Measurements from ENCODE around the gene RPP25. TPM values are rescaled to one million over a fixed set of nuclear protein-coding genes. Genes with fewer than 3 reads are reported as not detected.

RPP25 gene, protein sequence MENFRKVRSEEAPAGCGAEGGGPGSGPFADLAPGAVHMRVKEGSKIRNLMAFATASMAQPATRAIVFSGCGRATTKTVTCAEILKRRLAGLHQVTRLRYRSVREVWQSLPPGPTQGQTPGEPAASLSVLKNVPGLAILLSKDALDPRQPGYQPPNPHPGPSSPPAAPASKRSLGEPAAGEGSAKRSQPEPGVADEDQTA
- 1 to 10 TPM; 2.6 to 2.8 TPM for total RNA-seq
- polyA plus RNA-seq: 1 to 10 TPM; 2.6 to 2.8 TPM

DNA sequence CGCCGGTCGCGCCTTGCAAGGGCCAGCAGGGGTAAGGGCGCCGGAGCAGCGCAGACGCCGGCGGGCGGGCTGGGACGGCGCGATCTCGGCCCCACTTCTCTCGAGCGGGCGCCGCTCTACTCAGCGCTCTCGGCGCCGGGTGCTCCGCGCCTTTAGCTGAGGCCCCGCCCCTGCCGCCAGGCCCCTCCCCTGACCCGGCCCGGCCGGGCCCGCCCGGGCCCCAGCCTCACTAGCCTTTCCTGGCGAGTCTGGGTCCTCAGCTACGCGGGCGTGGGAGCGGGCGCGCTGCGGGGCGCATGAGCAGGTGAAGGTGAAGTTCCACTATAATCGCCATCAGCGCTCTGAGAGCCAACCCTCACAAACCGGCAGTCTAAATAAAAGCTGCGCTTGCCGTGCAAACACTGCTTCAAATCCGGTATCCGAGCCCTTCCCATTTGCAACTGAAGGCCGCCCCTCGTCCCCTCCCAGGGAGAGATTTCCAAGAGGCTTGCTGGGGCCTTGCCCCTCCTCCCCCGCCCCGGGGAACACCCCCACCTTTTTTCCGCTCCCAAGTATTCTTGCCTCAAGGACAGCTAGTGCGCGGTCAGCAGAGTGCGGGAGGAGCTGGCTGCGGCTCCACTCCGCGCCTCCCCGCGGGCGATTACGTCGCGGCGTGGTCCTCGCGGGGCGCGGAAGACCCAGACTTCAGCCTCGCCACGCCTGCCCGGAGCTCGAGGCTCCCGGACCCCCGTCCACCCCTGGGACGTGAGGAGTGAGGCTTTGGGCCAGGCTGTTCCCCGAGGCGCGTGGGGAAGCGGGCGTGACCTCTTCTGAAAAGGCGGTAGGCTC is at the start of gene RPP25:
Gene RPP25 (minus strand): TSS at position 125 of the 828 bp plus-strand sequence. CDS start 189 bp downstream, outside the sequence.
- peak within 1 kb of the TSS; percentile 12 to 68 for H3K4me3 ChIP-seq (ENCODE audit: low read length in 2 of 2)
- ChIA-PET POLR2A (ENCODE audit: partially characterized antibody) (interaction anchor here (0.6 to 2.1 kb wide), 13 partner anchors 19 to 1029 kb away, joined by 3 to 12 read pairs (median 4); partner anchors contain the start of genes C15orf39, COX5A, CSK and EDC3), CTCF (ENCODE audit: partially characterized antibody) (interaction anchor here (0.8 to 1.4 kb wide), 8 partner anchors 9 to 322 kb away, joined by 3 to 5 read pairs (median 4); partner anchors contain the start of gene SCAMP5)
- Mint-ChIP-seq H3K27me3 (peaks cover 19 to 20% of the 10 kb centered on the region in 2 donors), H3K36me3 (no peaks in the 10 kb centered on the region), H3K9me3 (peaks cover 0 to 3% (median 0%) of the 10 kb centered on the region in 8 donors), H3K27ac (no peak within 1 kb of the TSS), H3K4me3 (peak within 1 kb of the TSS; percentile 75 to 82 (median 80)), H3K4me1 (peaks cover 6 to 35% (median 19%) of the 10 kb centered on the region in 4 donors)
- no peaks in the 10 kb centered on the region for H3K36me3 ChIP-seq (ENCODE audit: insufficient read depth, low read length)
- intact Hi-C loops (cut with micrococcal nuclease): loop anchor here (1.0 to 5.0 kb wide), 6 partner anchors 19 to 580 kb away; partner anchors contain the start of genes COX5A and PPCDC
- H3K27ac ChIP-seq (ENCODE audit: low read depth, low read length): no peak within 1 kb of the TSS
- peaks cover 19% of the 10 kb centered on the region for H3K27me3 ChIP-seq (ENCODE audit: insufficient read depth, low read length)
- H3K4me1 ChIP-seq (ENCODE audit: insufficient read depth, low read length): peaks cover 40% of the 10 kb centered on the region
- H3K9me3 ChIP-seq (ENCODE audit: control insufficient read depth in 1 of 2, low read length in 2 of 2): no peaks in the 10 kb centered on the region
- DNase-seq: peak; percentile 43 to 56 (median 52)

DNA sequence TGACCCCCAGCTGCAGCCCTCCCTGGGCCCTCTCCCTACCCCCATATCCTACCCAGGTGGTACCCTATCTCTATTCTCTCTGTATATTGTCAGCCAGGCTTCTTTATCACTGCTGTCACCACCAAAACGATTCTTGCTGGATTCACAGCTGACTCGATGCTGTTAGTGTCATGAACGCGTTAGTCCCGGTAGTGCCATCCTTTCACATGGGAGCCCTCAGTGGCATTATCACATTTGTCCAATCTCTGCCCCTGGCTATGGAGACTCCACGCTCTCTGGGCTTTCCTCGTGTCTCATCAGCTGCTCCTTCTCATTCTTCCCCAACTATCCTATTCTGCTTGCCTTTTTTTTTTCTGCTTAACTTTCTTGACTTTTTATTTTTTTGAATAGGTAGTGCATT is 45.8 kb upstream of the RPP25 start:
- POLR2A ChIA-PET (ENCODE audit: partially characterized antibody): no interaction called here
- CTCF ChIA-PET (ENCODE audit: partially characterized antibody): no interaction called here
- H3K36me3 ChIP-seq (ENCODE audit: insufficient read depth, low read length): no peaks in the 10 kb centered on the region
- H3K27me3 Mint-ChIP-seq: peaks cover 14 to 25% of the 10 kb centered on the region in 2 donors
- peak overlapping the region in 1 of 8 donors; percentile 5 for H3K4me3 Mint-ChIP-seq
- H3K4me1 Mint-ChIP-seq: no peaks in the 10 kb centered on the region
- intact Hi-C loops (cut with micrococcal nuclease): no loop called here
- H3K4me3 ChIP-seq (ENCODE audit: low read length in 2 of 2): no peak overlapping the region
- DNase-seq: no peak
- no peaks in the 10 kb centered on the region for H3K4me1 ChIP-seq (ENCODE audit: insufficient read depth, low read length)
- no peak overlapping the region for H3K27ac Mint-ChIP-seq
- no peaks in the 10 kb centered on the region for H3K36me3 Mint-ChIP-seq
- no peaks in the 10 kb centered on the region for H3K9me3 ChIP-seq (ENCODE audit: control insufficient read depth in 1 of 2, low read length in 2 of 2)
- H3K9me3 Mint-ChIP-seq: peaks cover 0 to 3% (median 0%) of the 10 kb centered on the region in 8 donors
- no peak overlapping the region for H3K27ac ChIP-seq (ENCODE audit: low read depth, low read length)
- H3K27me3 ChIP-seq (ENCODE audit: insufficient read depth, low read length): peaks cover 4% of the 10 kb centered on the region

DNA sequence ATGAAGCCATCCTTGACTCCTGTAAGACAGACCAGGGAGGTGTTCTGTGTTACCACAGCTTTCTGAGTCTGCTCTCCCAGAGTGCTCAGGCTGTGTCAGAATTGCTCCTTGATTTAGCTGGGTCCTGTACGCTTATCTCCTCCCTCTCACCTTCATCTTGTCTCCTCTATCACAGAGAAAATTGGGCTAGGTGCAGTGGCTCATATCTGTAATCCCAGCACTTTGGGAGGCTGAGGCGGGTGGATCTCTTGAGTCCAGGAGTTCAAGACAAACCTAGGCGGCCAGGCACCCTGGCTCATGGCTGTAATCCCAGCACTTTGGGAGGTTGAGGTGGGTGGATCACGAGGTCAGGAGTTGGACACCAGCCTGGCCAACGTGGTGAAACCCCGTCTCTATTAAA is 44.7 kb upstream of the RPP25 start:
- no peaks in the 10 kb centered on the region for H3K9me3 ChIP-seq (ENCODE audit: control insufficient read depth in 1 of 2, low read length in 2 of 2)
- POLR2A ChIA-PET (ENCODE audit: partially characterized antibody): no interaction called here
- peaks cover 8% of the 10 kb centered on the region for H3K27me3 ChIP-seq (ENCODE audit: insufficient read depth, low read length)
- CTCF ChIA-PET (ENCODE audit: partially characterized antibody): interaction anchor here (0.7 kb wide), 1 partner anchor 356 kb away, joined by 3 read pairs; no protein-coding TSS in a partner anchor
- Mint-ChIP-seq H3K4me1 (peaks cover 2 to 5% (median 3%) of the 10 kb centered on the region in 4 donors), H3K4me3 (no peak overlapping the region), H3K9me3 (peaks cover 0 to 4% (median 0%) of the 10 kb centered on the region in 8 donors), H3K27ac (no peak overlapping the region), H3K36me3 (no peaks in the 10 kb centered on the region), H3K27me3 (peaks cover 19 to 28% of the 10 kb centered on the region in 2 donors)
- H3K36me3 ChIP-seq (ENCODE audit: insufficient read depth, low read length): no peaks in the 10 kb centered on the region
- intact Hi-C loops (cut with micrococcal nuclease): no loop called here
- H3K27ac ChIP-seq (ENCODE audit: low read depth, low read length): no peak overlapping the region
- peaks cover 5% of the 10 kb centered on the region for H3K4me1 ChIP-seq (ENCODE audit: insufficient read depth, low read length)
- no peak for DNase-seq
- no peak overlapping the region for H3K4me3 ChIP-seq (ENCODE audit: low read length in 2 of 2)

DNA sequence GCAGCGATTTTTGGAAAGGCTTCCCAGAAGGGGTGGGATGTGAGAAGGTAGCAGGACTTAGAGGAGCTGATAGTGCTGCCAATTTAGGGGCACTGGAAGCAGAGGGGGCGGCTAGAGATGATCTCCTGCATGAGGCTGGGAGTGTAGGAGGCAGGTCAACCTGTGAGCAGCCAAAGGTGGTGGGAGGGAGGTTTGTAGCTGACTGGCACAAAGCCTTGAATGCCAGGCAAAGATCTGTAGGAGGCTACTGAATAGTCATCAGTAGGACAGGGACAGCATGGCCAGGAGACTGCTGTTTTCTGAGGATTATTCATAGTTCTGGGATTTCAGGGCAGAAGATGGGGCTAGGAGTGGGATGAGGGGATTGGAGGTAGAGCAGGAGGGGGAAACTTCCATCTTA is 41.0 kb upstream of the RPP25 start:
- CTCF ChIA-PET (ENCODE audit: partially characterized antibody): no interaction called here
- POLR2A ChIA-PET (ENCODE audit: partially characterized antibody): no interaction called here
- peaks cover 8% of the 10 kb centered on the region for H3K27me3 ChIP-seq (ENCODE audit: insufficient read depth, low read length)
- peaks cover 23 to 33% of the 10 kb centered on the region in 2 donors for H3K27me3 Mint-ChIP-seq
- intact Hi-C loops (cut with micrococcal nuclease): no loop called here
- H3K9me3 ChIP-seq (ENCODE audit: control insufficient read depth in 1 of 2, low read length in 2 of 2): no peaks in the 10 kb centered on the region
- peaks cover 0 to 5% (median 0%) of the 10 kb centered on the region in 8 donors for H3K9me3 Mint-ChIP-seq
- no peak overlapping the region for H3K4me3 ChIP-seq (ENCODE audit: low read length in 2 of 2)
- peak overlapping the region in 6 of 8 donors; percentile 6 to 60 (median 33) for H3K4me3 Mint-ChIP-seq
- H3K4me1 Mint-ChIP-seq: peaks cover 9 to 16% (median 14%) of the 10 kb centered on the region in 4 donors
- no peak overlapping the region for H3K27ac Mint-ChIP-seq
- no peaks in the 10 kb centered on the region for H3K36me3 ChIP-seq (ENCODE audit: insufficient read depth, low read length)
- peaks cover 17% of the 10 kb centered on the region for H3K4me1 ChIP-seq (ENCODE audit: insufficient read depth, low read length)
- H3K27ac ChIP-seq (ENCODE audit: low read depth, low read length): no peak overlapping the region
- H3K36me3 Mint-ChIP-seq: no peaks in the 10 kb centered on the region
- DNase-seq: no peak

DNA sequence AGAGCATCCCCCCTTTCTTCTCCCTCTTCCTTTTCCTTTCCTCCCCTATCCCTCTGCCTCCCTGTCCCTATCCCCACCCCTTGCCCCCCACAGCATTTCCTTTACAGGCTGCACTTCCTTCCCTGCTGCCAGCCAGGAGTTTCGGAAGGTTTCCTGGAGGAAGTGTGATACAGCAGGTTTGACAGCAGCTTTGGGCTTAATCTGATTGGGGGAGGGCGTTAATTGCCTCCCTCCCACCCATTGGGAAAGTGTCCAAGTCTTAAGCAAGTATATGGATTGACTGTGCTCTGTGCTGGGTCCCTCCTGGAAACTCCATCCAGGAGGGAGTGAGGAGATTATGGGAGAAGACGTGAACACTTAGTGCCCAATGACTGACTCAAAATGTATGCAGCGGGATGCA is 40.6 kb upstream of the RPP25 start:
- H3K27me3 ChIP-seq (ENCODE audit: insufficient read depth, low read length): peaks cover 8% of the 10 kb centered on the region
- CTCF ChIA-PET (ENCODE audit: partially characterized antibody): no interaction called here
- Mint-ChIP-seq H3K27me3 (peaks cover 20 to 31% of the 10 kb centered on the region in 2 donors), H3K4me3 (peak overlapping the region in 2 of 8 donors; percentile 72 to 80), H3K36me3 (no peaks in the 10 kb centered on the region), H3K9me3 (peaks cover 0 to 5% (median 0%) of the 10 kb centered on the region in 8 donors), H3K27ac (peak overlapping the region in 1 of 7 donors; percentile 28), H3K4me1 (peaks cover 9 to 16% (median 14%) of the 10 kb centered on the region in 4 donors)
- peaks cover 17% of the 10 kb centered on the region for H3K4me1 ChIP-seq (ENCODE audit: insufficient read depth, low read length)
- H3K27ac ChIP-seq (ENCODE audit: low read depth, low read length): no peak overlapping the region
- POLR2A ChIA-PET (ENCODE audit: partially characterized antibody): no interaction called here
- no peak for DNase-seq
- intact Hi-C loops (cut with micrococcal nuclease): no loop called here
- no peak overlapping the region for H3K4me3 ChIP-seq (ENCODE audit: low read length in 2 of 2)
- H3K9me3 ChIP-seq (ENCODE audit: control insufficient read depth in 1 of 2, low read length in 2 of 2): no peaks in the 10 kb centered on the region
- H3K36me3 ChIP-seq (ENCODE audit: insufficient read depth, low read length): no peaks in the 10 kb centered on the region

DNA sequence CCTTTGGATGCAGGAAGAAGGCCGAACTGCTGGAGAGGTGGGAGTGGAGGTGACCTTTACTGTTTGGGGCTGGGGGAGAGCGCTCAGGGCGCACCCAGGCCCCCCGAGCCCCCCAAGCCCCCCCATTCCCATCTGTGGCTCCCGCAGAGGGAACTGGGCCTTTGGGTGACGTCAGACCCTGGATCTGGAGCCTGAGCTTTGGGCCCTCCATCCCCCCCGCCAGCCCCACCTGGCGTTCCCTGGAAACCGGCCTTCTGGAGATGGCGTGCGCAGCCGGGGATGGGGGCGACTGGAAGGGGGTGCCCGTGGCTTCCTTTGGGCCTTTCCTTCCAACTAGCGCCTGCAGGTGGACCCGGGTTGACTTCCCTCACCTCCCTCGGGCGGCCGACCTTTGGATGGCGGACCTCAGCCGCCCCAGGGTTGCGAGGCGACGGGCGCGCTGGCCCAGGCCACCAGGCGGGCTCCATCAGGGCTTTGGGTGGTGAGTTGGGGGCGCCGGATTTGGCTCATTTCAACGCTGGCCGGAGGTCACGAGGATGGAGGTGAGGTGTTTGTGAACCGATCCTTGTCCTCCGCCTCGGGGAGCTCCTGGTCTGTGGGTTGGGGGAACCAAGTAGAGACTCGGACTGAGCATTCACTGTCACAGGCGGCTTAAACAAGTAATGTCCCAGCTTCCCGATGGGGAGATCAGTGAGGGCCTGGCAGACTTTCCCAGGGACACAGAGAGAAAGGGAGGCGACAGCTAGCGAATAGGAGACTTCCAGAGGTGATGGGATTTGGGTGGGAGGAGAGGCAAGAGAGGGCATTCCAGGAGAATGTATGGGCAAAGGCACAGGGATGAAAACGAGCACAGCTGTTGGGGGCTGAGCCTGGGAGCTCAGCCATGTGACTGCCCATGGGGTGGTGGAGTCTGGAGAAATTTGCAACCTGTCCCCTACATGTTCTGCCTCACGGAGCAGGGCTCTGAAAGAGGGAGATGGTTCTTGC is 39.5 kb upstream of the RPP25 start:
- H3K9me3 Mint-ChIP-seq: peaks cover 0 to 5% (median 0%) of the 10 kb centered on the region in 8 donors
- DNase-seq: no peak
- H3K27me3 ChIP-seq (ENCODE audit: insufficient read depth, low read length): peaks cover 8% of the 10 kb centered on the region
- ChIA-PET POLR2A (ENCODE audit: partially characterized antibody) (interaction anchor here (1.0 to 1.3 kb wide), 4 partner anchors 27 to 208 kb away, joined by 3 to 5 read pairs (median 3); partner anchors contain the start of genes COX5A, PPCDC and RPP25), CTCF (ENCODE audit: partially characterized antibody) (interaction anchor here (1.0 to 1.4 kb wide), 2 partner anchors 8 to 39 kb away, joined by 4 to 5 read pairs; partner anchors contain the start of gene RPP25)
- intact Hi-C loops (cut with micrococcal nuclease): loop anchor here (1.0 to 2.0 kb wide), 2 partner anchors 27 to 169 kb away; partner anchors contain the start of gene PPCDC
- peak overlapping the region; percentile 47 to 74 for H3K4me3 ChIP-seq (ENCODE audit: low read length in 2 of 2)
- H3K36me3 Mint-ChIP-seq: no peaks in the 10 kb centered on the region
- peak overlapping the region; percentile 64 to 86 (median 75) for H3K4me3 Mint-ChIP-seq
- no peaks in the 10 kb centered on the region for H3K9me3 ChIP-seq (ENCODE audit: control insufficient read depth in 1 of 2, low read length in 2 of 2)
- H3K27me3 Mint-ChIP-seq: peaks cover 19 to 29% of the 10 kb centered on the region in 2 donors
- H3K27ac Mint-ChIP-seq: peak overlapping the region in 1 of 7 donors; percentile 84
- H3K36me3 ChIP-seq (ENCODE audit: insufficient read depth, low read length): no peaks in the 10 kb centered on the region
- H3K27ac ChIP-seq (ENCODE audit: low read depth, low read length): no peak overlapping the region
- H3K4me1 Mint-ChIP-seq: peaks cover 9 to 16% (median 14%) of the 10 kb centered on the region in 4 donors
- H3K4me1 ChIP-seq (ENCODE audit: insufficient read depth, low read length): peaks cover 17% of the 10 kb centered on the region

Data from CD4-positive, alpha-beta memory T cell (primary cell).